Smooth muscle cell of the coronary artery (primary cell): ENCODE results near the gene ISOC2. TPM values are rescaled to one million over a fixed set of nuclear protein-coding genes. Genes with fewer than 3 reads are reported as not detected.

Source experiments
- total RNA-seq: library from RNA; depleted of rRNA; stranded (reverse); fragments of >200 nt; gene quantifications from 2 replicates; pipeline ENCODE4 v1.2.3, GENCODE V29; 2014; ENCODE audit warnings: low replicate concordance

The ISOC2 gene
- total RNA-seq: 23.4 and 87.9 TPM in 2 replicates

GRCh38 chr19:55461259-55461973 lies at the start of gene ISOC2:
ISOC2 (minus strand) TSS chr19:55461642; CDS start chr19:55456486, 5,156 bp downstream.

GRCh38 chr19:55487924-55488687 lies 26.7 kb upstream of the ISOC2 start, which contains the start of gene SSC5D:
SSC5D (plus strand) TSS chr19:55488436; CDS start chr19:55488590, 154 bp downstream.

GRCh38 chr19:55484593-55485438 lies 23.4 kb upstream of the ISOC2 start, which contains the start of gene NAT14:
NAT14 (plus strand) TSS chr19:55485188; CDS start chr19:55485709, 521 bp downstream.

GRCh38 chr19:55476100-55476775 lies 14.8 kb upstream of the ISOC2 start, which contains the start of gene ZNF628:
ZNF628 (plus strand) TSS chr19:55476617; CDS start chr19:55479911, 3,294 bp downstream.

GRCh38 chr19:55464662-55465054 lies 3.2 kb upstream of the ISOC2 start, which contains the start of gene C19orf85:
C19orf85 (minus strand) TSS chr19:55464751; CDS start chr19:55464554, 197 bp downstream.

GRCh38 chr19:55443045-55443823 lies 18.2 kb downstream of the ISOC2 start, which contains the start of gene SHISA7:
SHISA7 (minus strand) TSS chr19:55443300; CDS start chr19:55442863, 437 bp downstream.

GRCh38 chr19:55407550-55407799 lies 54.0 kb downstream of the ISOC2 start, which contains the start of gene UBE2S:
UBE2S (minus strand) TSS chr19:55407788; CDS start chr19:55407589, 199 bp downstream.

Other genes with a start within 250 kb of the ISOC2 start
- gene TMEM86B, start 232.9 kb downstream of the ISOC2 start, total RNA-seq: 0.98 and 1.2 TPM in 2 replicates
- gene PPP6R1, start 202.6 kb downstream of the ISOC2 start, total RNA-seq: 18.2 and 30.9 TPM in 2 replicates
- 18.0 and 25.8 TPM in 2 replicates for gene HSPBP1, start 181.5 kb downstream of the ISOC2 start, total RNA-seq
- 6.9 and 11.3 TPM in 2 replicates for gene BRSK1, start 177.6 kb downstream of the ISOC2 start, total RNA-seq
- gene TMEM150B, start 136.3 kb downstream of the ISOC2 start, total RNA-seq: not detected in 2 replicates
- gene KMT5C, start 121.8 kb downstream of the ISOC2 start, total RNA-seq: 5.8 and 10.8 TPM in 2 replicates
- gene COX6B2, start 106.9 kb downstream of the ISOC2 start, total RNA-seq: not detected in 2 replicates
- not detected in 2 replicates for gene GARIN5B, start 98.4 kb downstream of the ISOC2 start, total RNA-seq
- gene IL11, start 91.2 kb downstream of the ISOC2 start, total RNA-seq: 0.23 and 4.7 TPM in 2 replicates
- gene TMEM190, start 84.8 kb downstream of the ISOC2 start, total RNA-seq: not detected in 2 replicates
- gene TMEM238, start 77.3 kb downstream of the ISOC2 start, total RNA-seq: 0.30 TPM in 1 of 2 replicates, not detected in the other
- 245 and 291 TPM in 2 replicates for gene RPL28, start 75.7 kb downstream of the ISOC2 start, total RNA-seq
- 7.3 and 94.4 TPM in 2 replicates for gene UBE2S, start 53.9 kb downstream of the ISOC2 start, total RNA-seq
- gene SHISA7, start 18.3 kb downstream of the ISOC2 start, total RNA-seq: not detected in 2 replicates
- gene C19orf85, start 3.1 kb upstream of the ISOC2 start, total RNA-seq: not detected in 2 replicates
- gene ZNF628, start 15.0 kb upstream of the ISOC2 start, total RNA-seq: 0.35 and 0.60 TPM in 2 replicates
- gene NAT14, start 23.5 kb upstream of the ISOC2 start, total RNA-seq: 6.7 and 15.1 TPM in 2 replicates
- gene SSC5D, start 26.8 kb upstream of the ISOC2 start, total RNA-seq: 0.68 and 5.7 TPM in 2 replicates
- not detected in 2 replicates for gene SBK2, start 75.5 kb upstream of the ISOC2 start, total RNA-seq
- gene SBK3, start 83.9 kb upstream of the ISOC2 start, total RNA-seq: not detected in 2 replicates
- gene ZNF579, start 119.2 kb upstream of the ISOC2 start, total RNA-seq: 0.94 and 3.3 TPM in 2 replicates
- gene FIZ1, start 137.9 kb upstream of the ISOC2 start, total RNA-seq: 1.3 and 1.6 TPM in 2 replicates
- 7.3 and 7.5 TPM in 2 replicates for gene ZNF524, start 138.6 kb upstream of the ISOC2 start, total RNA-seq
- under 0.01 and 0.53 TPM in 2 replicates for gene ZNF865, start 144.0 kb upstream of the ISOC2 start, total RNA-seq
- 2.0 and 3.5 TPM in 2 replicates for gene ZNF784, start 162.9 kb upstream of the ISOC2 start, total RNA-seq
- 3.6 and 6.4 TPM in 2 replicates for gene ZNF580, start 179.4 kb upstream of the ISOC2 start, total RNA-seq
- gene ZNF581, start 182.0 kb upstream of the ISOC2 start, total RNA-seq: 18.8 and 20.7 TPM in 2 replicates
- gene CCDC106, start 186.6 kb upstream of the ISOC2 start, total RNA-seq: 2.7 and 6.4 TPM in 2 replicates
- gene U2AF2, start 193.4 kb upstream of the ISOC2 start, total RNA-seq: 82.3 and 109 TPM in 2 replicates
- 54.2 and 64.5 TPM in 2 replicates for gene EPN1, start 213.6 kb upstream of the ISOC2 start, total RNA-seq